Measurements from ENCODE around the gene RAB23. TPM values are rescaled to one million over a fixed set of nuclear protein-coding genes. Genes with fewer than 3 reads are reported as not detected.

The RAB23 gene
- 15.2 and 23.3 TPM in 2 replicates for total RNA-seq

DNA sequence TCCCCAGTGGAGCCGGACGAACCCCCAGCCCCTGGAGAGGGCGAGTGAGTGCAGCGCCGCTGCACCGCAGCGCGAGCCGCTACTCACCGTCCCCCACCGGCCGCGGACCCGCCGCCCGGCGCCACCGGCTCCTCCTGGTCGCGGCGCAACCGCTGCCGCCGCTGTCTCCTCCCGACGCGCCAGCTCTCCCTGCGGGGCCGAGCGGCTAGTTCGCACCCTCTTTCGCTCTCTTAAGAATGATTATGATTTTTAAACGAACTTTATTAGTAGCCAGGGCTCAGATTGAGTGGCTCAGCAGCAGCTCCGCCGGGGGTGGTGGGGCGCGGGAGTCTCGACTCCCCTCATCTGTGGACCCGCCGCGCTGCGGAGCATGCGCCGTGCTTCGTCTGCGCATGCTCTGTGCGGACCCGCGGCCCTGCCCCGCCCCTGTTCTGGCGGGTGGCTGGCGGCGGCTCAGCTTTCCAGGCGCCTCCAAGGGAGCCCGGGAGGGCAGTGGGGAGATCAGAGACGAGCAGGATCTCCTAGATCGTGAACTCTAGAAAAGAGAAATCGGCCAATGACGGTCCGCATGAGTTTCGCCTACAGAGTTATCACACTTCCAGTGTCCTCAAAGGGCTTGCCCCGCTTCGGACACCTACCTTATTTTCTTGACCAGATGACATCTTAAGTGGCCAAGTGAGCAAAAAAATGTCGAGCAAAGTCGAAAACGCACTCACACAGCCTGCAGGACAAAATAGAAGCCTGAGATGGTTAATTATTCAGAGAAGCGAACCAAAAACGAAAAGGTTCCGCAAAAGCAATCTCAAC is at the start of gene RAB23:
Gene RAB23 (minus strand): TSS at position 372 of the 807 bp plus-strand sequence. CDS start 11,927 bp downstream, outside the sequence.

DNA sequence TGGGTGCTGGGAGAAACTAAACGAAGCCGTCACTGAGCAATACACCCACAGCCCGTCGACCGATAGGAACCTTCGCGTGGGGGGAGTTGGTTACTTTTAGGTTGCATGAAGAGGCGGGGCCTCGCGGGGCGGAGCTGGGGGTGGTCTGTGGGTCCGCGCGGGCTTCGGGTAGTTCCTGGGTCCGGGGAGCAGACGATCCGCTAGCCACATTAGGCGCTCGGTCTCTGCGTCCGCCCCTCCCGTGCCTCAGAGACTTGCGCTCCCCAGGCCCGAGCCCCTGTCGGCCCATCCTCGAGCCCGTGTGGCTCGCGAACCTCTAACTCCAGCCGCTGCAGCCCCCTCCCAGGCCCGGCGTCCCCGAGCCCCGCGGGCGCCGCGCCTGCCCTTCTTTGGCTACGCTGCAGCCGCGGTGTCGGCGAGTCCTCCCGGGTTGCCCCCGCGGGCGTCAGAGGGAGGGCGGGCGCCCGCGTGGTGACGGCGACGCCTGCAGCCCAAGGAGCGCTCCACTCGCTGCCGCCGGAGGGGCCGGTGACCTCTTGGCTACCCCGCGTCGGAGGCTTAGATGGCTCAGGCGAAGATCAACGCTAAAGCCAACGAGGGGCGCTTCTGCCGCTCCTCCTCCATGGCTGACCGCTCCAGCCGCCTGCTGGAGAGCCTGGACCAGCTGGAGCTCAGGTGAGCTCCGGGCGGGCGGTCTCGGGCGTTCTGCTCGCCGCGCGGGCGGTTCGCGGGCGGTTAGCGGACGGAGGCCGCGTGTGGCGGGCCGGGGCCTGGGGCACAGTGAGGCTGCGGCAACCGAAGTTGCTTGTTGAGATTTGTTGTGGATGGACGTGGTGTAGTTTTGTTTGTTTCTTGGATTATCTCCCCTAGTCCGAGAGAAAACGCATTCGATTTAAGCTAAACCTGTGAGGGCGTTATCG is 49.7 kb downstream of the RAB23 start, which contains the start of gene BAG2:
Gene BAG2 (plus strand): TSS at position 191 of the 920 bp plus-strand sequence. CDS start 372 bp downstream, at position 563.

Other genes starting within 250 kb of the RAB23 start
- gene KIAA1586, start 175.6 kb downstream of the RAB23 start, total RNA-seq: 5.1 and 6.0 TPM in 2 replicates
- gene ZNF451, start 132.1 kb downstream of the RAB23 start, total RNA-seq: 27.9 and 44.6 TPM in 2 replicates
- gene BAG2, start 50.0 kb downstream of the RAB23 start, total RNA-seq: 5.8 and 8.7 TPM in 2 replicates
- gene PRIM2, start 95.3 kb upstream of the RAB23 start, total RNA-seq: 7.8 and 11.0 TPM in 2 replicates

Measured in cardiac atrium fibroblast (primary cell).